NT2/D1 (cell line): ENCODE measurements around the gene DSCAML1.

Experiments used
- YY1 ChIP-seq: IDR thresholded peaks from 2 replicates; pipeline ENCODE4 v1.6.1; 2011; ENCODE audit not compliant: insufficient read length, insufficient read depth
- ZNF274 ChIP-seq: IDR thresholded peaks from 2 replicates; pipeline ENCODE4 v1.6.1; 2011; ENCODE audit warnings: mild to moderate bottlenecking, low read depth, low read length

GRCh38 chr11:117572671-117573070, 224.3 kb downstream of the DSCAML1 start:
- TF ChIP-seq YY1 (no peak), ZNF274 (no peak)
